Astrocyte of the cerebellum (primary cell): Measurements from ENCODE around the gene P2RY12.

Source experiments
- DNase-seq: peaks from one replicate; pipeline ENCODE4 v3.0.0-alpha.2; 2011; ENCODE audit warnings: low read depth
- H3K4me3 ChIP-seq: 2 replicates; pipeline ENCODE4 v1.5.1; 2011; ENCODE audit warnings: mild to moderate bottlenecking, low read depth, low read length, moderate library complexity
- in situ Hi-C: cut with HindIII; loops from 2 replicates; pipeline ENCODE4 v1.10.0; 2017; ENCODE audit warnings: low sequenced_read_pairs
- TF ChIP-seq, protein P1 (sequence below): IDR thresholded peaks from 2 replicates; pipeline ENCODE4 v1.5.1; 2012; ENCODE audit warnings: low read length, low read depth, moderate library complexity, mild to moderate bottlenecking; ENCODE audit errors: missing control alignments

The P2RY12 gene

DNA sequence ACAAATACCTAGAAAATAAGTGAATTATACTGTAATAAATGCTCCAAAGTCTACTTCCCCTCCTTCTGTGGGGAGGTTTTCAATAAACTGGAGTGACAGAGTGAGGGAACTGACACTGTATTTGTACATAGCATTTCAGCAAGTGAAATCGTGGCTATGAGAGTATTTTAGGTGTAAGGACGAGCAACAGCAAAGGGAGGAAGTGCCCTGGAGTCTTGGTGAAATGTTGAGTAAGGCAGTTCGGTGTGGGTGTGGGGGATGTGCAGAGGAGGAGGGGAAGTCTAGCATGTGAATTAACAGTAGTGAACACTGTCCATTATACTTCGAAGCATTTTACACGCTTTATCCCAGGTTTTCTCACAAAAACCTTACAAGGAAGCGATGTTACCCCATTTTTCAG, 37.1 kb downstream of the P2RY12 start:
- TF ChIP-seq, protein P1, sequence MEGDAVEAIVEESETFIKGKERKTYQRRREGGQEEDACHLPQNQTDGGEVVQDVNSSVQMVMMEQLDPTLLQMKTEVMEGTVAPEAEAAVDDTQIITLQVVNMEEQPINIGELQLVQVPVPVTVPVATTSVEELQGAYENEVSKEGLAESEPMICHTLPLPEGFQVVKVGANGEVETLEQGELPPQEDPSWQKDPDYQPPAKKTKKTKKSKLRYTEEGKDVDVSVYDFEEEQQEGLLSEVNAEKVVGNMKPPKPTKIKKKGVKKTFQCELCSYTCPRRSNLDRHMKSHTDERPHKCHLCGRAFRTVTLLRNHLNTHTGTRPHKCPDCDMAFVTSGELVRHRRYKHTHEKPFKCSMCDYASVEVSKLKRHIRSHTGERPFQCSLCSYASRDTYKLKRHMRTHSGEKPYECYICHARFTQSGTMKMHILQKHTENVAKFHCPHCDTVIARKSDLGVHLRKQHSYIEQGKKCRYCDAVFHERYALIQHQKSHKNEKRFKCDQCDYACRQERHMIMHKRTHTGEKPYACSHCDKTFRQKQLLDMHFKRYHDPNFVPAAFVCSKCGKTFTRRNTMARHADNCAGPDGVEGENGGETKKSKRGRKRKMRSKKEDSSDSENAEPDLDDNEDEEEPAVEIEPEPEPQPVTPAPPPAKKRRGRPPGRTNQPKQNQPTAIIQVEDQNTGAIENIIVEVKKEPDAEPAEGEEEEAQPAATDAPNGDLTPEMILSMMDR: no peak
- no peak overlapping the region for H3K4me3 ChIP-seq
- no peak for DNase-seq
- in situ Hi-C loops: no loop called here

DNA sequence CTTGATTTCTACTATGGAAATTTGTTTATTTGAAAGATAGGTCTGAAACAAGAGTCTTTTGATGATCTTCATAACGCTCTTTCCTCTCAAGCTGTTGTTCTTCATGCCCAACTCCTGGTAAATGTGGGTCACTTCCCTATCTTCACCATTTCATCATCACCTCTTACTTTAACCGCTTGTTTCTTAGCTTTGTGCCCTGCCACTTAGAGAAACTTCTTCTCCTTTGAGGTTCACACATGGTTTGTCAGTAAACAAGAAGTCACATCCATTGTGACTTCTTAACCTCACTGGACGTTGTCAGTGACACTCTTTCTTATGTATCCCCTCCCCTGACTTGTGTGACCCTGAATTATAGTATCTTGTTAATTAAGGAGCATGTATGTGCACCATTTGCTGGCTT, 38.3 kb downstream of the P2RY12 start:
- TF ChIP-seq, protein P1: no peak
- DNase-seq: no peak
- in situ Hi-C loops: no loop called here
- H3K4me3 ChIP-seq: no peak overlapping the region

DNA sequence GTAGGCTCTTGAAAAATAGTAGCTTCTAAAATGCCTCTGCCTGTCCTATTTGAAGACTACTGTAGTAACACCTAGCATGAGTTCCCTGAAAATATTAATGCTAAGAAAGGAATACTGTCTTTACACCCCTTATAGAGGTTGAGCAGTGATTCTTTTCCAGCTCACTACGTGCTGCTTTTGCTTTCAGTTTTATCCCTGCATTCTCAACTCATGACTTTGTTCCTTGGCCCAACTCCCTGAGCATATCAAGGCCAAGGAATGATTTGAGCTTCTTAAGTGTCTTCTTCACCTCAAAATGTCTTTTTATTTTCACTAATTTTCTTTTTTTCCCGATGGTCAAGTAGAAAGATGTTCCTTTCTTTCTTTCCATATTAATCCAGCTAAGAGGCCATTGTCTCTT, 38.7 kb downstream of the P2RY12 start:
- in situ Hi-C loops: no loop called here
- TF ChIP-seq, protein P1: no peak
- DNase-seq: peak; percentile 55
- H3K4me3 ChIP-seq: no peak overlapping the region

DNA sequence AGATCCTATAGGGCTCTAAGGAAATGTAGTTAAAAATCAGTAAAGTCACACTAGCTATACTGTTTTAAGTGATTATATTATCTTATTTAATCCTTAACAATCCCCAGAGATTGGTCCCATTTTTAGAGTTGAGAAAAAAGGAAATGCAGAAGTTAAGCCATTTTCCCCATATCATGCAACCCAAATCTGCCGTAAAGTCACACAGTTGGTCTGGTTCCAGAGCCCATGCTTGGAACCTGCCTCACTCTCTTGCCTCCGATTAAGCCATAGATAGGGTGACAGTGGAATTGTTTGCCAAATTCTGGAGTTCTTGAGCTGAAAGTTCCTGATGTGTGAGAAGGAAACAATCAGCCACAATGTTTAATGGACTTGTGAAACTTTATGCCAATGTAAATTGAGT, 52.9 kb downstream of the P2RY12 start:
- in situ Hi-C loops: no loop called here
- TF ChIP-seq, protein P1: no peak
- H3K4me3 ChIP-seq: no peak overlapping the region
- DNase-seq: no peak

DNA sequence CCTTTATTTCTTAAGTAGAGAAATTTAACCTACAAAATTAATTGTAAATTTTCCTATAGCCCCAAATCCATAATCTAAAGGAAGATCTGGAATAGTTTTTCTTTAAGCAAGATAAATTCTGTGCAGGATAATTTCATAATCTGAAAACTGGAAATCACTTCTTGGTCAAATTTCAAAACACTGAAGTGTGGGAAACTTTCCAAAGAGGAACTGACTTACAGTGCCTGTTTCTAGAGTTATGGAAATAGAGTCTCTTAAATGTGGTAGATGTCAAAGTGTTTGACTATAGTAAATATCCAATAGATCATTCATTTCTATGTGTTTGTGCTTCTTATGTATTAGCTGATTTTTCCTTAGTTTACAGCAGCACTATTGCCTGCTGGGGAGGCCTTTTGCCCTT, 53.7 kb downstream of the P2RY12 start:
- TF ChIP-seq, protein P1: no peak
- no peak overlapping the region for H3K4me3 ChIP-seq

DNA sequence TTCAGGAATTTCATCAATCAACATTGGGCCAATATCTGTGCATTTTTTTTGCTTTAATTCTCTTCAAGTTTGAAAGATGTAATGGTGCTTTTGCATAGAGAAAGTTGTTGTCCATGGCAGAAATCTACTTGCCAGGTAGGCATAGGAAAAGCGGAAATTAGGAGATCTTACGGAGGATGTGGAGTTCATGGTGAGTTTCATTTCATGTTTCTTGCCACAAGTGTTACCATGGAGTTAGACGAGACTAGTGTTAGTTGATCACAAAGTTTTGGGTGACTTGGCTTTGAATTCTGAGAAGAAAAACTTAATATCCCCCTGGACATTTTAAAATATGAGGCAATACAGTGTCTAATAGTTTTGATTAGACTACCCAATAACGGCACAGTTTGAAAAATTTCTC, 54.2 kb downstream of the P2RY12 start:
- in situ Hi-C loops: no loop called here
- H3K4me3 ChIP-seq: no peak overlapping the region
- TF ChIP-seq, protein P1: no peak
- no peak for DNase-seq

More for the DNA sequence above, 53.7 kb downstream of the P2RY12 start:
- in situ Hi-C loops: no loop called here
- no peak for DNase-seq

DNA sequence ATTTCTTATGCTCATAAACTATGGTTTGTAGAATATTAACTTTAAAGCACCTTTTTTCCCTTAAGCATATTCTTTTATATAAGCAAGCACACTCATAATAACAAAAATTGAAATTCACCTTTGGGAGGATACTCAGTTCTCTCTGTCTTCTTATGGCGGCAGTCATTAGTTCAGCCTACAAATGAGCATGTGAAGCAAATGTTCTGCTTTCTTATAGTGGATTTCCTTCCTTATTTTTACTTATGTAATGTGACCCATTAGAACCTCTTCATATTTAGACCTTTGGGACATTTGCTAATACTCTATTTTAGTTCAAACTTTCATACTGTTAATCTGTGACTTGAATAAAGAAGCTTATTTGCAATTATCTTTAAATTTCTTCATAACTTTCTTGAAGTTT, 55.2 kb downstream of the P2RY12 start, which contains the start of gene P2RY13:
P2RY13 (minus strand) TSS at position 187 of the 400 bp plus-strand sequence; CDS start at position 166, 21 bp downstream.
- in situ Hi-C loops: no loop called here
- TF ChIP-seq, protein P1: no peak
- DNase-seq: no peak
- H3K4me3 ChIP-seq: no peak within 1 kb of the TSS
